Stimulated activated CD4-positive, alpha-beta T cell treated with anti-CD3 and anti-CD28 coated beads, TNF-alpha, amount 100 ng/mL, for 4 hours (primary cell): ENCODE measurements around the gene TMSB4X.
A peak's percentile ranks its signal among the peaks of the same experiment; 100 is the strongest.
"Not testable (repeated sequence)": the region's sequence is repeated elsewhere in the genome, so short reads cannot be mapped to it uniquely, and the experiment has no call there.

Source experiments
- DNase-seq, 3 experiments: peaks; one replicate each; pipeline ENCODE4 v3.0.0-alpha.2; 2020; ENCODE audit warnings: low read depth in 3 of 3

Gene TMSB4X

DNA sequence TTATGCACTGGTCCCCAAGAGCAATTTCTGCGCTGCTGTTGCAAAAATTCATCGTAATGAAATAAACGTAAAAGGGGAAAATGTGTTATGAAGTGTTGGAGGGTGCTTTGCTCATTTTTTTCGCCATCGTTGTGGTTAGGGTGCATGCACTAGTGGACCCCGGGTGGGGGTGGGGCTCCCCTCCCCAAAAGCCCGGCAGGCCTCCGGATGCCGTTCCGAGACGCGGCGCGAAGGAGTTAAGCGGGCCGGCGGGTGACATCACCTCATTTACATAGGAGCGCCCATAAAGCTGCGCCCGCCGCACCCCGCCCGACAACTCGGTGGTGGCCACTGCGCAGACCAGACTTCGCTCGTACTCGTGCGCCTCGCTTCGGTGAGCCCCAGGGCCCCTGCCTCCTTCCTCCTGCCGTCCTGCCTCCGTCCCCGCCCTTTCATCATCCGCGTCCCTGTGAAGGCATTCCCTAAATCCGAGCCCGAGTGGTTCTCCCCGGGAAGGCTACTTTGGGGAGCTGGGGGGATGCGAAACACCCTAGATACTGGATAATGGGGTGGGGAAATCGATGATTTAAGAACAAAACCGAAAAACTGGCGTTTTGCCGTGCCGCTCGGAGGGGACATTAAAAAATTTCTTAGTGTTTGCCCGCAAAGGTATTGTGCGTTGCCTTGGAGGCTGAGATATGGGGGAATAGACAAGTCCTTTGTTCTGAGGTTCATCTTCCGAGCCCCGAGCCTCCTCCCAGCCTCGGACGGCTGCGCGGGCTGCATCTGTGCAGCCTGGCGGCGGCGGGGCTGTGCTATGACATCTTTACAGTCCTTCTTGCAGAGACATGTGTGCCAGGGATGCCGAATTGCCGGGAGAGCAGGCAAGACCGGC lies at the start of gene TMSB4X:
Gene TMSB4X, plus strand, starts transcription at position 315 of the 874 bp plus-strand sequence.
- peak; percentile 63 to 68 (median 66) for DNase-seq

DNA sequence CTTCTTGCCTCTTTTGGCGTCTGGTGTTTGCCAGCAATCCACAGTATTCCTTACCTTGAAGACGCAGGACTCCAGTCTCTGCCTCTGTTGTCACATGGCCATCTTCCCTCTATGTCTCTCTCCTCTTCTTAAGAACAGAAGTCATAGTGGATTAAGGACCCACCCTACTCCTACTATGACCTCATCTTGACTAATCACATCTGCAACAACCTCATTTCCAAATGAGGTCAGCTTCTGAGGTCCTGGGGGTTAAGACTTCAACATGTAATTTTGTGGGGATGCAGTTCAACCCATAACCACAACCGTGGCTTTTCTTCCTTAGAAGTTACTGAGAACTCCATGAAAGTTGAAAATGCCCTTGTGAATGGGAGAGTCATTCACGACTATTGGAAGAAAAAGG lies 45.2 kb upstream of the TMSB4X start:
- no peak for DNase-seq

DNA sequence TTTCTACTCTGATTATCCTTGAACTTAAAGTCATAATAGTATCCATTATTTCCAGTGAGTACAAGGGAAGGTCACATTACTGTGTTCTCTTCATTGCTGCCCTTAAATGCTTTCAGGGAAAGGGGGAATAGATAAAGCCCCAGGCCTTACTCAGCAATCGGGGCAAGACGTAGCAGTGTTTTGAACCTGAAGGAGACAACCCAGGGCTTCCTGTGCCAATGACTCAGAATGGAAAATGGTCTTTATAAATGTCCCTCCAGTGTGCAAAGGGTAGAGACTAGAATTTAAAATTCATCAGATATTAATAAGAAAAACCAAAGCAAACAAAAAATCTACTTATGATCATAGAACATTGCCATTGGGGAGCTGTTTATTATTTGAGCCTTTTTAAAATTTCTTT lies 44.8 kb upstream of the TMSB4X start:
- no peak for DNase-seq

DNA sequence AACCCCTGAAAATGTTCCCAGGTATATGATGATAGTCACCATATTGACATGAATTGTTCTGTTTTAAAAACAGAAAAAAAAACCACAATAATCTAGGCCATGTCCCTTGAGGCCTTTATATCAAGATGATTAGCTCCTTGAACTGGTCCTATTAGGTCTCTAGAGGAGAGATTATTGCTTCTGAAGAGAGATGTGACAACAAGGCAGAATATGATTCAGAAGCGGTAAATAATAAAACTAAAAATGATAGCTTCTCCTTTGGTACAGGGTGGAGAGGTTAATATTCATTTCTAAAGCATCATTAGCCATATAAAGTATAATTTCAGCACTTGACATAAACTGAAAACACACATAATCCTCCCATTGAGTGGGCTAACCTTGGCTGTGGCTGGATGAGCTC lies 42.7 kb upstream of the TMSB4X start:
- DNase-seq: no peak

DNA sequence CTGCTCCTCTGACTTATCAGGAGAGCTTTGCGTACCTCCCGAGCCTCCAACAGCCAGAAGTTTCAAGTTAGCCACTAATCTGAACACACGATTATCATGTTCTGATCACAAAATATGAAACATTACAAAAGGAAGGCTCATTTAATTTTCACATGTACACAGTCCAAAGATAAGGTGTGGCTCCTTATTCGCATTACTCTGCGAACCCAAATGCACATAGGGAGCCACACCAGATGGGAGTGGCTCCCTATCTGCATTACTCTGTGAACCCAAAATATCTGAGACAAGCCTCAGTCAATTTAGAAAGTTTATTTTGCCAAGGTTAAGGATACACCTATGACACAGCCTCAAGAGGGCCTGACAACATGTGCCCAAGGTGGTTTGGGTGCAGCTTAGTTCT lies 40.1 kb upstream of the TMSB4X start:
- no peak for DNase-seq

DNA sequence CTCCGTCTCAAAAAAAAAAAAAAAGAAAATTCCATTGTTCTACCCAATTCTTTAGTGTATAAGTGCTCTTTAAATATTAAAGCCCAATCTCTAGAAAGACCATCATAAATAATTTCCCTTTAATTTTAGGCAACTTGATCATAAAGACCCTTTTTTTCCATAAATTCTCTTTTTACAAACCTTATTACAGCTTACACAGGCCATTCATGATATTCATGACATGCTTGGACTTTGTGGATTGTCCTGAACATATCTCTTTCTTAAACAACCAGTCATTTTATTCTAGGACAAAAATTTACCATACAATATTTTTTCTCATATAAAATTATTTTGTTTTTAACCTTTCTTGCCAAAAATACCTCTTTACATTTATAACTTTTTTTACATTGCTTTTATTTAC lies 38.0 kb upstream of the TMSB4X start:
- DNase-seq: no peak

DNA sequence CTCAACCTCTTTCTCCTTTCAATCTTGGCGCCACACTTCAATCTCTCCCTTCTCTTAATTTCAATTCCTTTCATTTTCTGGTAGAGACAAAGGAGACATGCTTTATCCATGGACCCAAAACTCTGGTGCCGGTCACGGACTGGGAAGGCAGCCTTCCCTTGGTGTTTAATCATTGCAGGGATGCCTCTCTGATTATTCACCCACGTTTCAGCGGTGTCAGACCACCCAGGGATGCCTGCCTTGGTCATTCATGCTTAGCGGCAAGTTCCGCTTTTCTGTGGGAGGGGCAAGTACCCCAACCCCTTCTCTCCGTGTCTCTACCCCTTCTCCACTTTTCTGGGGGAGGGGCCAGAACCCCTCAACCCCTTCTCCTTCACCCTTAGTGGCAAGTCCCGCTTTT lies 34.4 kb upstream of the TMSB4X start:
- not testable (repeated sequence) for DNase-seq

DNA sequence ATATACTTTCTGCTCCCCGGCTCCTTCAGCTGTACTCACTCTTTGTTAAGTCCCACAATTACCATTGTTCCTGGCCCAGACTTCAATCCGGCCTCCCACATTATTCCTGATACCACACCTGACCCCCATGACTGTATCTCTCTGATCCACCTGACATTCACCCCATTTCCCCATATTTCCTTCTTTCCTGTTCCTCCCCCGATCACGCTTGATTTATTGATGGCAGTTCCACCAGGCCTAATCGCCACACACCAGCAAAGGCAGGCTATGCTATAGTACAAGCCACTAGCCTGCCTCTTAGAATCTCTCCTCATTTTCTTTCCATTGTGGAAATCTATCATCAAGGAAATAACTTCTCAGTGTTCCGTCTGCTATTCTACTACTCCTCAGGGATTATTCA lies 31.3 kb upstream of the TMSB4X start:
- DNase-seq: not testable (repeated sequence)

DNA sequence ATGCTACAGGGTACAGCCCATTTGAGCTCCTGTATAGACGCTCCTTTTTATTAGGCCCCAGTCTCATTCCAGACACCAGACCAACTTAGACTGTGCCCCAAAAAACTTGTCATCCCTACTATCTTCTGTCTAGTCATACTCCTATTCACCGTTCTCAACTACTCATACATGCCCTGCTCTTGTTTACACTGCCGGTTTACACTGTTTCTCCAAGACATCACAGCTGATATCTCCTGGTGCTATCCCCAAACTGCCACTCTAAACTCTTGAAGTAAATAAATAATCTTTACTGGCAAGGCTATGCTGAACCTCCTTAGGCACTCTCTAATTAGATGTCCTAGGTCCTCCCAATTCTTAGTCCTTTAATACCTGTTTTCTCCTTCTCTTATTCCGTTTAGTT lies 30.5 kb upstream of the TMSB4X start:
- DNase-seq: not testable (repeated sequence)

DNA sequence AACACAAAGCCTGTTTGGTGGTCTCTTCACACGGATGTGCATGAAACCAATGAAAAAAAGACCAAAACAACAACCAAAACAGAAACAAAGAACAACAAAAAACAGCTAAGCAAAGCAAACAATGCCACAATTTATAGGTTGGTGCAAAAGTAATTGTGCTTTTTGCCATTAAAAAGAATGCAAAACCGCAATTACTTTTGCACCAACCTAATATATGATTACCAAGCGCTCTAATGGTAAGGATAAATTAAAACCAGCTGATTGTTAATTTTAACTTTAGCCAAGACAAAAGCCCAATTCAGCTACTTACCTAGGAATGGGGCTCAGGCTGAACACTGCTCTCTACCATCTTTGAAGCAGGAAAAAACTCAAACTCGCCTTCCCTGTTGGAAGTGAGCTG lies 29.4 kb upstream of the TMSB4X start:
- no peak for DNase-seq

DNA sequence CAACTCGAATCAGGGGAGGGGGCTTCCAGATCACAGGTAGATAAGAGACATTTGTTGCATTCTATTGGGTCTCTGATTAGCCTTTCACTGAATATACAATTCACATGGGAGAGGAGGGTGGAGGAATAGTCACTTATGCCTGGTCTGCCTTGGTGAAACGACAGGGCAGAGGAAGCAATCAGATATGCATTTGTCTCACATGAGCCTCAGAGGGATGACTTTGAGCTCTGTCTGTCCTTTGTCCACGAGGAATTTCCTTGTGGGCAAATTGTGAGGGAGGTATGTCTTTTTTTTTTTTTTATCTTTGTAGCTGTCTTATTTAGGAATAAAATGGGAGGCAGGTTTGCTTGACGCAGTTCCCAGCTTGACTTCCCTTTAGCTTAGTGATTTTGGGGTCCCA lies 28.5 kb upstream of the TMSB4X start:
- no peak for DNase-seq

DNA sequence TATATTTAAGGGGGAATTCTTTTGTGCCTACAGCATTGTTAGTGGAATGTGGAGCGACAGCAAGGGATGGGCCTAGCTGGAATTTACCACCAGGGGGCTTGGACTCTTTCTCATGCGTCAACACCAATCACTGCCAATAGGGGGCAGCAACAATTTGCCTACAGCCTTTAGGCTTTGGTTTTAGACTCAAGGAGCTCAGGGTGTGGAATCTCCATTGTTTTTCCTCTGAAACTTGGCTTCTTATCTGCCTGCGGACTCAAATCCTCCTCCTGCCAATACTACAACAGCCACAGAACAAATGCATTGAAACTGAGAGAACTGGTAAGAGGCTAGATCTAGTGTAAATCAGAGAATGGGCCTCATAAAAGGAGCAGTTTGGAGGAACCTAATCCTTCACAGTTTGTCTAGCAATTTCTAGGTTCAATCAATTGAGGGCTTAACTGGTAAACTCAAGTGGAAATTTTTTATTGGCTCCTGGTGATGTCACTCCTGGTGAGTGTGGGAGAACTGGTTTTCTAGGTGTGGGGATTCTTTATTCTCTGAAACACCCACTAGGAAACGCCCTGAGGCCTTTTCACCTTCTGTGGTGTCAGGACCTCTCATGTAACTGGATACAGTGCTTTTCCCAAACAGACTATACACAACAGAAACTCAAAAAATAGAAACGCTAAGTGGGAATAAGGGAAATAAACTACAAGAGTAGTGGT lies 27.9 kb upstream of the TMSB4X start:
- DNase-seq: peak in 1 of 3 experiments; percentile 64

DNA sequence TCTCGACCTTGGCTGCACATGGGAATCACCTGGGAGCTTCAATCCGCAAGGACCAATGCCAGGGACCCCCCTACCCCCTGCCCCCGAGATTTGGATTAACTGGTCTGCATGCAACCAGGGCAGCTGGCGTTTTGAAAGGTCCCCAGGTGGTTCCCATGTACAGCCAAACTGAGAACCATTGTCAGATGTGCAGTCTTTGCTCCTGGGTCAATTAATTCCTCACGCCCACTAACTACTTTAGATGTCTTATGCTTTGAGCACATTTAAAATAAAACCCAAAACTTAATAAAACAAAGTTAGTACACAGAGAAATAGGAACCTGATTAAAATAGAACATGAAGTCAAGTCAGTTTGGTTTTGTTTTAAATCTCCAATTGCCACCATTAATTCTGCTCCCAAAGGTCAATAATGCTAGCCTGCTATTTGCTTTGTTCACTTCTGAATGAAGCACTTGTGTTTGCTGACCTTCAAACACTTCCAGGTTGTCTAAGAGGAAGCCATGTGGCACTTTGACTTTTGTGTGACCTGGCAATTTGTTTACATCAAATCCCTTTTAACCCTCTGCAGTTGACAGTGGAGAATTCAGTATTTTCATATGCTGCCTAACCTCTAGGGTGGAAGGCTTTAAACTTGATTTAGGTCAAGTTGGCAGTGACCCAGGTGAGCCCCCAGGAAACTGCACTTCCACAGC lies 27.2 kb upstream of the TMSB4X start:
- no peak for DNase-seq

DNA sequence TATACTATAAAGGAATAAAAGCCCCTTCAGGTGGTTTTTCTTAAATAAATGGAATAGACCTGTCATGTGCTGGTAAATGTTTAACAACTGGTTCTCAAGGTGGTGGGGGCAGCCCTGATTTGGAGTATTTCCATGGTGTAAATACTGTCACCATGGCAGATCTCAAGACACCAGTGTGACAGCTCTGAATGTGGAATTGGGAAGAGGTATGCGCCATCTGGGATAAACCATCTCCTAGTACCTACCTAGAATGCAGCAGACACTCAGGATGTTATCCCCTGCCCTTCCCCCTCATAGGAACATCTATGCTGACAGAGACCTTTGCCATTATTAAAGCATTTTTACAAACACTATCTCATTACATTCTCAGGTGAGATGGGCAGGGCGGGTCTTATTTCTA lies 26.4 kb upstream of the TMSB4X start:
- no peak for DNase-seq

DNA sequence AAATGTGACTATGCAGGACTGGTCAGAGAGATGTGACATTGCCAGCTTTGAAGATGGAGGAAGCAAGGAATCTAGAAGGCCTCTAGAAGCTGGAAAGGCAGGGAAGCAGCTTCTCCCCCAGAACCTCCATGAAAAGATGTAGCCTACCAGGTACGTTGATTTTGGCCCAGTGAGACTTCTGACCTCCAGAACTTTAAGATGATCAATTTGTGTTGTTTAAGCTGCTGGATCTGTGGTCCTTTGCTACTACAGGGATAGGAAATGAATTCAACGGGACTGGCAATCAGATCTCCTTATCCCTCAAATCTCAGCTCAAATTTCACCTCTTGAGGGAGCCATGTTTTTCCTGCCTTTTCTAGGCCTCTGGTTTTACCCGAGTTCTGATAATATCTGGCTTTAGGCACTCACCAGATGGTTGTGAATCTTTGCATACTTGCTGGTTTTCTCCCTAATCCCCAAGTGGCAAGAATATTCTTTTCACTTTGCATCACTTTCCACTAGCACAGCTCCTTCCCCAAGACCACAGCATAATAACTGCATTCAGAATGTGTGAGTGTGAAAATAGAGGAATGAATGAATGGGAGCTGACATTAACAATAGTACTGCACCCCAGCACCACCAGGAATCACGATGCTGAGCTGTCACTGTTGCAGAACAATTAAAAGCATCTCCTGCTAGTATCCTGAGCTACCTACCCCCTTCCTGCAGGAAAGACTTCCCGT lies 25.5 kb upstream of the TMSB4X start:
- DNase-seq: no peak

DNA sequence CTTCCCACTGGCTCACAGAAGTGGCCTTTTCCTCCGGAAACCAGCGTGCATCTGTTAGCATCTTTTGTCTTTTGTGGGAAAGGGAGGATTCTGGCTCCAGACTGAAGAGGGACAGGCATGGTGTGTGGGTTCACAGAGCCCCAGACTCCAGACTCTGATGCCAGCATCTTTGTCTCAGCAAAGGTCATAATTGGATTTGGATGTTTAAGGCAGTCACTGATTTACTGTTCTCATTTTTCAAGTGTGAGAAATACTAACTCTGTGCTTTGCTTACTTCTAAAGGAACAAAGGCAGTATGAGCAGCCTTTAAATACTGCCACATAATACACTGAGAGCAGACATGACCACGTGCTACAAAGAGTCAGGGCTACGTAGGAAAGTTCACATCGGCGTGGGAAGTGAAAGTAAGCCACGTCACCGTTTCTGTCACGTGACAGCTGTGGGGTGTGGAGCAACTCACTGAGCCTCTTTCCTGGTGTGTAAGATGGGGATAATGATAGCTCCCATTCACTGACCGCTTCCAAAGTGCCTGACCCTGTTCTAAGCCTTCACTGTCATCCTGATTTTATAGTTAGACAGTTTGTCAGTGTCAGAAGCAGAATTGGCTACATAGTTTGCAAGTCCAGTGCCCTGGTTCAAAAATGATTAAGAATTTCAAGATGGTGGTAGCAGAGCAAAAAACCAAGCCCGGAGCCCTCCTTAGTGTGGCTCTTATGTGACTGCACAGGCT lies 24.8 kb upstream of the TMSB4X start:
- DNase-seq: peak; percentile 49 to 73 (median 67)

DNA sequence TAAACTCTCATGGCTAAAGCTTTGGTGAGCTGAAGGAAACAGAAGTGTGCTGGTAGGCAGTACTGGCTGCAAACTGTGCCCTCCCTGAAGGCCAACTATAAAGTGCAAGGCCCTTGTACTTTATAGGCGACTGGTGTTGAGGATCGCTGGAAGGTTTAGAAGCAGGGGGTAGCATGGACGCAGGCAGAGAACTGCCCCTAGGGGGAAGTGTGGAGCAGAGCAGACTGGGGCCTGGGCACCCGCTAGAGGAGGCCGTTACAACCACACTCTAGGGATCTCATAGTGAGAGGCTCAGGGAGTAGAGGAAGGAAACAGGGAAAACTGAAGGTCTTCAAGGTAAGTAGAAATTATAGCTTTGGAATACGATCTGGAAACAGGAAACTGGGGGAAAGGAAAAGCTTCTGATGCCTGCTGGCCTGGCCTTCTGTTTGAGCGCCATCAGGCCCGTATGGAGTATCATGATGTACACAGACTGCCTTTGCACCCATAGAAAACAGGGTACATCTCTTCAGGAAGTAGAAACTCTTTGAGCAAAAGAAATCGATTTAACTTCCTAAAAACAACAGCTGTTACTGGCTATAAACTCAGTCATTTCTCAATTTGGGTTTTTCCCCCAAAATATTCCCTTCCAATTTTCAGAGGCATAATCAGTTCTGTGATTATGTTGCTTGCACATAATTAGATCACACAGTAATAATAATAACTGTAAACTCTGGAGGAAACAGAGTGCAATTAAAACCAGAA lies 23.9 kb upstream of the TMSB4X start:
- DNase-seq: peak in 1 of 3 experiments; percentile 51

DNA sequence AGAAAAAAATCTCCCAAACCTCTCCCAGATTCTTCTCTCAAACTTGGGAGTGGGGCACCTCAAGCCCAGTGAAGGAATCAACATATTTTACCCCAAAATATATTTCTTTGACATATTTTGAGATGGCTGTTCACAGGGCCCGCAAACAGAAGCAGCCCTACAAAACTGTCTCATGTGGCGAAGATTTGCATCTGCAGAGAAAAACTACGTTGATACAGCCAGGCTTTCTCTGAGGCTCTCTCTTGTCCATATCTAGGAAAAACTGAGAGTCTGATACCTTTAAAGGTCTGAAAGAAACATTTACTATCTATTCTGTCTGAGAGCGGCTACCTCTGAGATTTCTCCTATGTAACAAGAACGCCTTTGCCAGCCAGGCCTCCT lies 23.3 kb upstream of the TMSB4X start:
- DNase-seq: no peak

DNA sequence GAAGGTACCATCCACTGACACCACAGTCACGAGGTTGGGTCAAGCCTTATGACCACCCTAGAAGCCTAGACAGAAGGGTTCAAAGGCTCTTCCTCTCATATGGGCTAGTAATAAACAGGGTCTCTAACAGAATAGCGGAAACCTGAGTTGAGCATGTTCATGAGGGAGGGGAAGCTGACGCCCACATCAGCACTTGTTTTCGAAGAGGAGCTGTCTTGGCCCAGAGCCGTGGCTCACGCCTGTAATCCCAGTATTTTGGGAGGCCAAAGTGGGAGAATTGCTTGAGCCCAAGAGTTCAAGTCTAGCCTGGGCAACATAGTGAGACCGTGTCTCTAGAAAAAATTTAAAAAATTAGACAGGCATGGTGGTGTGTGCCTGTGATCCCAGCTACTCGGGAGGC lies 21.5 kb upstream of the TMSB4X start:
- no peak for DNase-seq

DNA sequence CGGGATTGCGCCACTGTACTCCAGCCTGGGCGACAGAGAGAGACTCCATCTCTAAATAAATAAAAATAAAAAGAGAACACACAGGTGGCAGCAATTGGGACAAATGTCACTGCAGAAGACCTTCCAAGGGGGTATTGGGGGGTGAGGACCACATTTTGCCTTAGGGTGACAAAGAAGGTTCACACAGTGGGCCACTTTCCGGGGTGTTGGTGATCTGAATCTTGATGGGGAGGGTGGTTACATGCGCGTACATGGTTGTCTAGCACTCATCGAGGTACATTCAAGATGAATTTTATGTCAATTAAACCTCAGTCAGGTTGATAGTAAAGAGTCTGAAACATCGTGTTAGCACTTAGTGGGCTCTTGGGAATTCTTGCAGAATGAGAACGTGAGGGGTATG lies 20.5 kb upstream of the TMSB4X start:
- no peak for DNase-seq

DNA sequence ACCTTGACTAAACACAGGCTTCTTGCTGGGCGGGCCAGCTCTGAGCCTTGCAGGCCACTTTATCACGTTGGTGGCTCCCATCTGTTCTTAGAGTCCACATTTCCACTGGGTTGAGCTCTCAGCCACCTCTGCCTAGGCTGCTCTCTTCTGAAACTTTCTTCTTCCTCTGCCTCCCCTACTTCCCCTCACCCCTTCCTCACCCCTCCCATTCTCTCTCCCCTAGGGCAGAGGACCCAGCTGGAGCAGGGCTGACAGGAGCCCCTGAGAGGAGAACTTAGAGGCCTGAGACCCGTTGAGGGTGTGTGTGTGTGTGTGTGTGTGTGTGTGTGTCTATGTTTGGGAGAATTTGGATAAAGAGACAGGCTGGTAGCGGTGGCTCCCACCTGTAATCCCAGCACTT lies 19.9 kb upstream of the TMSB4X start:
- no peak for DNase-seq
